Measurements from ENCODE around the gene QSER1.

Gene QSER1

DNA sequence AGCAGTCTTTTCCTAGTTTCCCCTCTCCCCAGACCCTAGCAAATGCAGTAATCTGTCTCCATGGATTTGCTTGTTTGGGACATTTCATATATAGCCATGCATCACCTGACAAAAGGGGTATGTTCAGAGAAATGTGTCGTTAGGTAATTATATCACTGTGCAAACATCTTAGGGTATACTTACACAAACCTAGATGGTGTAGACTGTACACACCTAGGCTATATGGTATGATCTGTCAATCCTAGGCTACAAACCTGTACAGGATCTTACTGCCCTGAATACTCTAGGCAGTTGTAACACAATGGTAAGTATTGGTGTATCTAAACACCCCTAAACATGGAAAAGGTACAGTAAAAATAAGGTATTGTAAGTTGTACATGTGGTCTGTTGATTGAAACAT is 23.8 kb downstream of the QSER1 start:
- no peak overlapping the region for H3K9ac ChIP-seq (ENCODE audit: low read length)
- H4K91ac ChIP-seq (ENCODE audit: low read depth, low read length), result no peak overlapping the region

DNA sequence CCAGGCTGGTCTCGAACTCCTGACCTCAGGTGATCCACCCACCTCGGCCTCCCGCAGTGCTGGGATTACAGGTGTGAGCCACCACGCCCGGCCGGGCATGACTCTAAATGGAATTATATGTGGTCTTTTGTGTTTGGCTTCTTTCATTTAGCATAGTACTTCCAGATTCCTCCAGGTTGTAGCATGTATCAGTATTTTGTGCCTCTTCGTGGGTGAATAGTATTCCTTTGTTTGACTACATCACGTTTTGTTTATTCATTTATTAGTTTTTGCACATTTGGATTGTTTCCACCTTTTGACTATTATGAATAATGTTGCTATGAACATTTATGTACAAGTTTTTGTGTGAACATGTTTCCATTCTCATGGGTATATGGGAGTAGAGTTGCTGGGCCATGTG is 24.4 kb downstream of the QSER1 start:
- Histone ChIP-seq H2BK12ac (ENCODE audit: low read length) (no peak overlapping the region), H3K14ac (ENCODE audit: low read length) (no peak overlapping the region), H3K79me2 (ENCODE audit: control insufficient read depth, insufficient read depth, low read length, poor library complexity) (peaks cover 5% of the 10 kb centered on the region), H3K79me1 (ENCODE audit: low read length) (peaks cover 2% of the 10 kb centered on the region), H4K8ac (ENCODE audit: low read depth, low read length) (no peak overlapping the region), H3K9me3 (ENCODE audit: insufficient read depth, low read depth, low read length) (no peaks in the 10 kb centered on the region), H3K4me2 (ENCODE audit: low read length) (no peak overlapping the region), H2AK5ac (ENCODE audit: low read length) (no peak overlapping the region), H2BK120ac (ENCODE audit: insufficient read depth, low read length, poor library complexity) (no peak overlapping the region), H3K27ac (ENCODE audit: low read depth, low read length) (no peak overlapping the region), H2AFZ (ENCODE audit: insufficient read depth, low read length, poor library complexity) (no peak overlapping the region), H3K36me3 (ENCODE audit: control insufficient read depth in 1 of 2, insufficient read depth in 2 of 2, low read length in 2 of 2) (peaks cover 0 to 6% of the 10 kb centered on the region in 2 experiments), H3K18ac (ENCODE audit: low read length) (no peak overlapping the region), H3K9ac (ENCODE audit: low read length) (no peak overlapping the region), H4K91ac (ENCODE audit: low read depth, low read length) (no peak overlapping the region), H2BK5ac (ENCODE audit: low read depth, low read length, poor library complexity) (no peak overlapping the region), H3K4ac (ENCODE audit: low read depth, low read length) (no peak overlapping the region), H3K27me3 (ENCODE audit: insufficient read depth, low read length) (no peaks in the 10 kb centered on the region), H3K4me3 (ENCODE audit: low read depth, low read length) (no peak overlapping the region), H3K23ac (ENCODE audit: low read length) (no peak overlapping the region), H3K4me1 (ENCODE audit: control insufficient read depth in 1 of 2, insufficient read depth in 2 of 2, low read length in 2 of 2) (peaks cover 2% of the 10 kb centered on the region in 2 experiments), H4K12ac (ENCODE audit: low read depth, low read length) (no peak overlapping the region)
- no CpG with 5 or more reads among the region's 8 CpGs for WGBS (ENCODE audit: extremely low coverage, insufficient coverage, insufficient read length)
- DNase-seq, result no peak

More for the DNA sequence above, 23.8 kb downstream of the QSER1 start:
- no peak overlapping the region for H3K27ac ChIP-seq (ENCODE audit: low read depth, low read length)
- no peak overlapping the region for H2AFZ ChIP-seq (ENCODE audit: insufficient read depth, low read length, poor library complexity)
- H3K4ac ChIP-seq (ENCODE audit: low read depth, low read length), result no peak overlapping the region
- no peak overlapping the region for H3K4me3 ChIP-seq (ENCODE audit: low read depth, low read length)
- H3K36me3 ChIP-seq (ENCODE audit: control insufficient read depth in 1 of 2, insufficient read depth in 2 of 2, low read length in 2 of 2), result peaks cover 0 to 6% of the 10 kb centered on the region in 2 experiments
- no peak overlapping the region for H2BK120ac ChIP-seq (ENCODE audit: insufficient read depth, low read length, poor library complexity)
- peaks cover 2% of the 10 kb centered on the region for H3K79me1 ChIP-seq (ENCODE audit: low read length)
- H3K23ac ChIP-seq (ENCODE audit: low read length), result no peak overlapping the region
- no peak overlapping the region for H3K14ac ChIP-seq (ENCODE audit: low read length)
- no peaks in the 10 kb centered on the region for H3K9me3 ChIP-seq (ENCODE audit: insufficient read depth, low read depth, low read length)
- H4K12ac ChIP-seq (ENCODE audit: low read depth, low read length), result no peak overlapping the region
- H3K27me3 ChIP-seq (ENCODE audit: insufficient read depth, low read length), result no peaks in the 10 kb centered on the region
- no CpG with 5 or more reads among the region's 1 CpG for WGBS (ENCODE audit: extremely low coverage, insufficient coverage, insufficient read length)
- H2AK5ac ChIP-seq (ENCODE audit: low read length), result no peak overlapping the region
- no peak overlapping the region for H2BK5ac ChIP-seq (ENCODE audit: low read depth, low read length, poor library complexity)
- no peak overlapping the region for H3K4me2 ChIP-seq (ENCODE audit: low read length)
- no peak overlapping the region for H2BK12ac ChIP-seq (ENCODE audit: low read length)
- peaks cover 2% of the 10 kb centered on the region in 2 experiments for H3K4me1 ChIP-seq (ENCODE audit: control insufficient read depth in 1 of 2, insufficient read depth in 2 of 2, low read length in 2 of 2)
- H3K79me2 ChIP-seq (ENCODE audit: control insufficient read depth, insufficient read depth, low read length, poor library complexity), result peaks cover 5% of the 10 kb centered on the region
- no peak for DNase-seq
- H4K8ac ChIP-seq (ENCODE audit: low read depth, low read length), result no peak overlapping the region
- H3K18ac ChIP-seq (ENCODE audit: low read length), result no peak overlapping the region

DNA sequence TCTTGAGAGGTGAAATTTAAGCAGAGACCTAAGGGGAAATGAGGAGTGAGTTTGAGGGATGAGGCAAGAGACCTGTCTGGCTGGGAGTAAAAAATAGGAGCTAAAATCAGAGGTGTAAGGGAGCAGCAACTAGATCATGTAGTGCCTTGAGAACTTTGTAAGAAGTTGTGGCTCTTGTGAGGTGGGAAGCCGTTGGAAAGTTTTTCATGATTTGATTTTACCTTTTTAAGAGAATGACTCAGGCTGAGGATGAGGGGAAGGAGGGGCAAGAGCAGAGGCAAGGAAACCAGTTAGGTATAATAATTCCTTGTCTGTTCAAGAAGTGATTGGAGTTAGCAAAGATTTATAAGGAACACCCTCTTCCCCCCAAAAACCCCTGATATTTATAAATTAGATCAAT is 25.8 kb downstream of the QSER1 start:
- no peak overlapping the region for H3K27ac ChIP-seq (ENCODE audit: low read depth, low read length)
- peaks cover 0 to 3% of the 10 kb centered on the region in 2 experiments for H3K36me3 ChIP-seq (ENCODE audit: control insufficient read depth in 1 of 2, insufficient read depth in 2 of 2, low read length in 2 of 2)
- H3K27me3 ChIP-seq (ENCODE audit: insufficient read depth, low read length), result no peaks in the 10 kb centered on the region
- H2AFZ ChIP-seq (ENCODE audit: insufficient read depth, low read length, poor library complexity), result no peak overlapping the region
- H2BK5ac ChIP-seq (ENCODE audit: low read depth, low read length, poor library complexity), result no peak overlapping the region
- WGBS (ENCODE audit: extremely low coverage, insufficient coverage, insufficient read length), result no CpG with 5 or more reads among the region's 1 CpG
- no peak overlapping the region for H4K91ac ChIP-seq (ENCODE audit: low read depth, low read length)
- H3K4me2 ChIP-seq (ENCODE audit: low read length), result no peak overlapping the region
- no peaks in the 10 kb centered on the region for H3K9me3 ChIP-seq (ENCODE audit: insufficient read depth, low read depth, low read length)
- peaks cover 2% of the 10 kb centered on the region for H3K79me1 ChIP-seq (ENCODE audit: low read length)
- DNase-seq, result peak; percentile 20 to 43
- no peak overlapping the region for H2AK5ac ChIP-seq (ENCODE audit: low read length)
- no peak overlapping the region for H4K12ac ChIP-seq (ENCODE audit: low read depth, low read length)
- no peak overlapping the region for H3K9ac ChIP-seq (ENCODE audit: low read length)
- no peak overlapping the region for H4K8ac ChIP-seq (ENCODE audit: low read depth, low read length)
- H2BK120ac ChIP-seq (ENCODE audit: insufficient read depth, low read length, poor library complexity), result no peak overlapping the region
- H3K79me2 ChIP-seq (ENCODE audit: control insufficient read depth, insufficient read depth, low read length, poor library complexity), result peaks cover 2% of the 10 kb centered on the region
- no peak overlapping the region for H3K18ac ChIP-seq (ENCODE audit: low read length)
- no peak overlapping the region for H3K14ac ChIP-seq (ENCODE audit: low read length)
- H2BK12ac ChIP-seq (ENCODE audit: low read length), result no peak overlapping the region
- peak overlapping the region; percentile 55 for H3K4ac ChIP-seq (ENCODE audit: low read depth, low read length)
- H3K4me1 ChIP-seq (ENCODE audit: control insufficient read depth in 1 of 2, insufficient read depth in 2 of 2, low read length in 2 of 2), result peaks cover 2% of the 10 kb centered on the region in 2 experiments
- no peak overlapping the region for H3K4me3 ChIP-seq (ENCODE audit: low read depth, low read length)
- H3K23ac ChIP-seq (ENCODE audit: low read length), result no peak overlapping the region

- no peak overlapping the region for H2BK120ac ChIP-seq (ENCODE audit: insufficient read depth, low read length, poor library complexity)
- H3K4me2 ChIP-seq (ENCODE audit: low read length), result no peak overlapping the region
- no peak overlapping the region for H2AFZ ChIP-seq (ENCODE audit: insufficient read depth, low read length, poor library complexity)
- H3K14ac ChIP-seq (ENCODE audit: low read length), result no peak overlapping the region
- peaks cover 2% of the 10 kb centered on the region for H3K79me1 ChIP-seq (ENCODE audit: low read length)
- no peaks in the 10 kb centered on the region for H3K27me3 ChIP-seq (ENCODE audit: insufficient read depth, low read length)
- H3K4me3 ChIP-seq (ENCODE audit: low read depth, low read length), result no peak overlapping the region
- H3K4me1 ChIP-seq (ENCODE audit: control insufficient read depth in 1 of 2, insufficient read depth in 2 of 2, low read length in 2 of 2), result peaks cover 2% of the 10 kb centered on the region in 2 experiments
- DNase-seq, result peak; percentile 7 to 68
- H3K79me2 ChIP-seq (ENCODE audit: control insufficient read depth, insufficient read depth, low read length, poor library complexity), result peaks cover 2% of the 10 kb centered on the region
- no peak overlapping the region for H4K12ac ChIP-seq (ENCODE audit: low read depth, low read length)
- no peaks in the 10 kb centered on the region for H3K9me3 ChIP-seq (ENCODE audit: insufficient read depth, low read depth, low read length)
- peaks cover 0 to 3% of the 10 kb centered on the region in 2 experiments for H3K36me3 ChIP-seq (ENCODE audit: control insufficient read depth in 1 of 2, insufficient read depth in 2 of 2, low read length in 2 of 2)
- no peak overlapping the region for H2BK5ac ChIP-seq (ENCODE audit: low read depth, low read length, poor library complexity)
- H2AK5ac ChIP-seq (ENCODE audit: low read length), result no peak overlapping the region
- no peak overlapping the region for H2BK12ac ChIP-seq (ENCODE audit: low read length)
- H3K18ac ChIP-seq (ENCODE audit: low read length), result no peak overlapping the region
- H4K91ac ChIP-seq (ENCODE audit: low read depth, low read length), result no peak overlapping the region
- H3K27ac ChIP-seq (ENCODE audit: low read depth, low read length), result no peak overlapping the region
- WGBS (ENCODE audit: extremely low coverage, insufficient coverage, insufficient read length), result no CpG with 5 or more reads among the region's 4 CpGs
- H3K9ac ChIP-seq (ENCODE audit: low read length), result no peak overlapping the region
- no peak overlapping the region for H3K4ac ChIP-seq (ENCODE audit: low read depth, low read length)
- H3K23ac ChIP-seq (ENCODE audit: low read length), result no peak overlapping the region
- H4K8ac ChIP-seq (ENCODE audit: low read depth, low read length), result no peak overlapping the region
Observed at GRCh38 chr11:32919338-32919737, 26.7 kb downstream of the QSER1 start.
